Ramos (cell line): ENCODE data around the gene COL11A2.
"Not testable (repeated sequence)": the region's sequence is repeated elsewhere in the genome, so short reads cannot be mapped to it uniquely, and the experiment has no call there.

ENCODE experiments used
- in situ Hi-C: fragments of 300-500 bp; cut with MboI; formaldehyde crosslinking; loops from one replicate; pipeline ENCODE4 v1.14.3; 2022; ENCODE audit warnings: low sequenced_read_pairs; ENCODE audit not compliant: unreplicated experiment

The COL11A2 gene

DNA sequence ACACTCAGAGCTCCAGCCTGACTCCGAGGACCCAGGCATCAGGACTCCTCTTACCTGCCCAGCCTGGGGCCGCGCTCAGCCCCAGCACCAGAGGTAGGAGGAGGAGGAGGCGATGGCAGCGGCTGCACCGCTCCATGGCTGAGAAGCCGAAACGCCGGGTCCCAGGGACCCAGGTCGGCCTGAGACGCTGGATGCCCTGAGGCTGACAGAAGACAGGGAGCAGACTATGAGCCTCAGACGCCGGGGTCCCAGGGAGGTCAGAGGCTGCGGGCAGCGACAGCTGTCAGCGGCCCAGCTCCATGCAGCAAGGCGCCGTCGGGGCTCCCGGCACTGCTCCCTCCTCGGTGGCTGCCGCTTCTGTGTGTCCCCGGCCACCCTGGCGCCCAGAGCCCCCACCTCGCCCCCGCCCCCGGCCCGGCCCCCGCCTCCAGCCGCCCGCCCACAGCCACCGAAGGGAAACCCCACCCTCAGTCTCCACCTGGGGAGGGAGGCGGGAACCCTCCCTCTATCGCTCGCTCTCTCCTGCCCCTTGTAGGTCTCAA is at the start of gene COL11A2:
Gene COL11A2, minus strand, starts transcription at position 363 of the 542 bp plus-strand sequence. Its CDS starts 227 bp downstream, at position 136.
- in situ Hi-C loops, result no loop called here

DNA sequence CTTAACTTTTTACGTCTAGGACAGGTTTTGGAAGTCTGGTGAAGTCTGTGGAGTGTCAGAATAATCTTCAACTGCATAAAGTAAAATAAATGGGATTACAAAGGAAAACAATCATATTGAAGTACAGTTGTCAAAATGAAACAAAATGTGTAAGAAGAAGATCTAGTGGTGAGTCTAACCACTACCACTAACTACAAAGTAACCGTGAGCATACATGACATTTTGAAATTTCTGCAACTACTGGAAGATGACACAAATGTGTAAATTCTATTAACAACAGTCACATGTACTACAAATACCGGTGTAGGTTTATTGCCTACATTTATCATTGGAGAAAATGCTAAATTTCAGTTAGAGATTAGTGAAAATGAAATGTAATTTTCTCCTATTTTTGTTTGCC is 49.7 kb upstream of the COL11A2 start:
- in situ Hi-C loops, result loop anchor here (10.0 kb wide), 2 partner anchors 127 to 237 kb away; partner anchors contain the start of gene HLA-DOA

DNA sequence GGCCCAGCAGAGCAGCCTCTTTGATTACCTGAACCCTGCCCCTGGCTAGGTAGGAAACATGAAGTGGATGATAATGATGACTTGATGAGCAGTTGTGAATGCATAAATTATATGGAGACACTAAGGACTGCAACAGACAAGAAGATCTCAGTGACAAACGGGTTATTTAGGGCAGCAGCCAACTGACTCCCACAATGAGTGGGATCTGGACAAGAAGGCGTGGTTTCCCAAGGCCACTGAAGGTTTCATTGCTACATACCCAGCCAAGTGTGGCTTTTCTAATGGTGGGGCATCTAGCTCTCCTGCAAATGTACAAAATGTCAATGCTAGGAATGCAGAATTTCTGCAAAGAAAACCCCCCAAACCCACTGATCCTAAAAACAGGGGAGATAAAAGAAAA is 45.5 kb upstream of the COL11A2 start:
- in situ Hi-C loops, result no loop called here

DNA sequence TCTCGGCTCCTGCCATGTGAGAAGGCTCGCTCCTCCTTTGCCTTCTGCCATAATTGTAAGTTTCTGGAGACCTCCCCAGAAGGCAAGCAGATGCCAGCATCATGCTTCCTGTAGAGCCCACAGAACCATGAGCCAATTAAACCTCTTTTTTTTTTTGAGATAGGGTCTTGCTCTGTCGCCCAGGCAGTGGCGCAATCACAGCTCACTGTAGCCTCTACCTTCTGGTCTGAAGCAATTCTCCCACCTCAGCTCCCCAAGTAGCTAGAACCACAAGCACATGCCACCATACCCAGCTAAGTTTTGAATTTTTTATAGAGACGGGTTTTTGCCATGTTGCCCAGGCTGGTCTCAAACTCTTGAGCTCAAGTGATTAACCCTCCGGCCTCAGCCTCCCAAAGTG is 44.6 kb upstream of the COL11A2 start:
- in situ Hi-C loops, result no loop called here

DNA sequence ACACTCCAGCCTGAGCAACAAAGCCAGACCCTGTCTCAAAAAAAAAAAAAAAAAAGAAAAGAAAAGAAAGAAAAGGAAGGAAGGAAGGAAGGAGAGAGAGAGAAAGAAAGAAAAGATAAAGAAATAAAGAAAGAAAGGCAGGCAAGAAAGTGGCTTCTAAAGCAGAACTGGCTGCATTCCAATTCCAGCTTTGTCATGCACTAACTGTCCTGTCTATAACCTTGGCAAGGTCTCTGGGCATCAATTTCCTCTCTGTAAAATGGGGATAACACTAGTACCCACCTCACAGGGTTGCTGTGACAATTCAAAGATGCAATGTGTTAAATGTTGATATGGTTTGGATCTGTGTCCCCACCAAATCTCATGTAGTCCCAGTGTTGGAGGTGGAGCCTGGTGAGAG is 44.1 kb upstream of the COL11A2 start:
- in situ Hi-C loops, result no loop called here

DNA sequence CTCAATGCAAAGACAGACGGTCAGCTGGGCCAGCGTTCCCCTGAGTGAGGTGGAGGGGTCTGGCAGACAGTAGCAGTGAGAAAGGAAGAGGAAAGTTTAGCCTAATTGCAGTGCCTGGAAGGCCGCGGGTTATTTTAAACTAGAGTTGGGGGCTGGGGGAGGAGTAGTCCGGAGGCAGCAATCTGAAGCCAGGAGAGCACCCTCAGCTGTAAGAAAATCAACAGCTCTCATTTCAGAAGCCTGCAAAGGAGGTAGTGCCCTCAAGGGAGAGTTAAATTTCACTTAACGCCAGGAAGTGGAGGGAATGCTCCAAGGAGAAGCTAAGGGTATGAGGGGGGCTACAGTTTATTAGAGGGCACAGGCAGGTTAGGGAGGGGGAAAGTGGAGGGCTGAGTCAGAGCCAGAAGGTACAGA is 43.0 kb upstream of the COL11A2 start:
- in situ Hi-C loops, result no loop called here

DNA sequence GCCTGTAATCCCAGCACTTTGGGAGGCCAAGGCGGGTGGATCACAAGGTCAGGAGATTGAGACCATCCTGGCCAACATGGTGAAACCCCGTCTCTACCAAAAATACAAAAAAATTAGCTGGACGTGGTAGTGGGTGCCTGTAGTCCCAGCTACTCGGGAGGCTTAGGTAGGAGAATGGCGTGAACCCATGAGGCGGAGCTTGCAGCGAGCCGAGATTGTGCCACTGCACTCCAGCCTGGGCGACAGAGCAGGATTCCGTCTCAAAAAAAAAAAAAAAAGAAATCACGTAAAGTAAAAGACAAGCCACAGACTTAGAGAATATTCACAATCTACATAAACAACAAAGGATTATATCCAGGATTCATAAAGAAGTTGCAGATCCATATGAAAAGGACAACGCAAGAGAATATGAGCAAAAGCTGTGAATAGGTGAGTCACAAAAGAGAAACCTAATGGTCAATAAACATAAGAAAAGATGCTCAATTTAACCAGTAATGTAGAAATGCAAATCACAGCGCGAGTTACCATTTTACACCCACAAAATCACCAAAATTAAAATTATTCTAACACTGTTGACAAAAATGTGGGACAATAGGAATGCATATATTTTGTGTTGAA is 34.3 kb upstream of the COL11A2 start:
- in situ Hi-C loops, result not testable (repeated sequence)

DNA sequence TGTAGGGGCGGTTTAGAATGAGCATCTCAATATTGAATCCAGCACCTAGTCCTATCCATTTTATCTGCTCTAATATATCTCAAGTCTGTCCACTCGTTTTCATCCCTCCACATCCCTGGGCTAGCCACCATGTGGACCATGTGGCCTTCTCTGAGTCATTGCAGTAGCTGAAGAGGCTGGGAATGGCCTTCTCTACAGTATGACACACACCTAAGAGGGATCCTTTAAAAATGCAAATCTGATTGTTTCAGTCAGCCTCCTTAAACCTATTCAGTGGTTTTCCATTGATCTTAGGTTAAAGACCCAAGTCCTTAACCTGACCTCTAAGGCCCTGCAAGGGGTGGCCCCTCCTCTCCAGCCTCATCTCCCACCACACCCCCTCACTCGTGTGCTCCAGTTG is 25.4 kb upstream of the COL11A2 start:
- in situ Hi-C loops, result no loop called here

DNA sequence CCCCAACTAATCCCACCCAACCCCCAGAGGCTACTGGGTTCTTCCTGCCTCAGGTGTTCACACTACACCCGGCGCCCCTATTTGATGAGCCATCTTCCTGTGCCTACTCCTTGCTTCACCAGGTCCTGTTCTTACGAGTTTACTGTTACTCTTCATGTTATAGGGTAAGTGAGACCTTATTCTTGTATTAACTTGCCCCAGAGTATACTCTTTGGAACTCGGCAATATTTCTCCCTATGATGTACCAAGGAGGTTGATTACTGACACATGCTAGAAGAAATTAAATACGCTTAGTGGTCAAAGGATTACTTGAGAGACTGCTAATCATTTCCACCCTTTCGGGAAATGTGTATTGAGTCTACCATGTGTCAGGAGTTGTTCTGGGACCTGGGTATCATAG is 25.0 kb upstream of the COL11A2 start:
- in situ Hi-C loops, result no loop called here

DNA sequence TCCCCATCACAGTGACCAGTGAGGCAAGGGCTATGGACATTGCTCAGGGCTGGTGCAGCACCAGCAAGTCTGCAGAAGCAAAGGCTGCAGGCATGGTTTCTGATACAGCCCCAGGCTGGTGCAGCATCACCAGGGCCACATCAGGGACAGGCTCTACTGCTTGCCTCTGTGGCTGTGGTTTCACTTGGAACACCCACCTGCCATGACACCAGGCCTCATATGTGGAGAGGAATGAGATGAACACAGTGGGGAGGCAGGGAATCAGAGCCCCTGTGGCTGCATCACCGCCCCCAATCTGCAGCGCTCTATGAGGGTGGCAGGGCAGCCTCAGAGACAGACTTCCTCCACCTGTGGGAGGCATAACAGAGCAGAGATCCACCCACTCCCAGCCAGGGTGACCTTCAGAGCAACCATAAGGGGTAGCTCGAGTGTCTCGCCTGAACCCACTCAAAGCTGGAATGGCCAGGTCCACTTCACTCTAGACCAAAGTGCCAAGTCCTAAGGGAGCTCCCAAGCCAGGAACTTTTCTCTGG is 23.9 kb upstream of the COL11A2 start:
- in situ Hi-C loops, result no loop called here

DNA sequence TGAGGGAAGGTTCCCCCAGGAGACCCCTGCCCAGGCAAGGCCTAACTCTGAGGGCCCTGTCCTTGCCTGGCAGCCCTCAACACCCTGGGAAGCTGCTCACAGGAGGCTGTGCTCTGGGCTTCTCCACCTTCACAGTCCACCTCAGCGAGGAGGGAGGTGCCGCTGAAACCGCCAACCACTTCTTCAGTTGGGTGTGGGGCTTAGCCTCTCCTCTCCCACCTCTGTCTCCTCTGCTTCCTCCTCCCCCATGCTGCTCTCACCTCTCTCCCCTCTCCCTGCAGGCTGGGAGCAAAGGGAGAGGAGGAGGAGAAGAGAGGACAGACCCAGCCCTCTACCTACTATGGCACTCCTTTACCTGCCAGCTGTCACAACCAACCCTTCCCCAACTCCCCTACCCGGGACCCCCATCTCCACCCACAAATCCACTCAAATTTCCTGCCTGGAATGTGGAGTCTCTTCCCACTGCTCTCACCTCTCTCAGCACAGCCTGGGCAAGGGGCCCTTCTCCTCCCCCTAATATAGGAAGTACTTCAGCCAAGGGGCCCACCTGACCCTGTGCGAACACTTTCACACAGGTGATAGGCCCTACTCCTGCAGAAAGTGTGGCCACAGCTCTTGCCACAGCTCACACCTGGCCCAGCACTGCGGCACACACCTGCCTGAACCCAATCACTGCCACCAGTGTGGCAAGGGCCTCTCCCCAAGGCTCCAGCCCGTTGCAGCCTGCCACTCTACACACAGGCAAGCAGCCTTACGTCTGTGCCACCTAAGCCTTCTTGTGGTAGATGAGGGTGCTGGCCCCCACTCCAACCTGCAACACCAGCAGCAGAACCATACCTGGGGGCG is 23.2 kb upstream of the COL11A2 start:
- in situ Hi-C loops, result no loop called here

DNA sequence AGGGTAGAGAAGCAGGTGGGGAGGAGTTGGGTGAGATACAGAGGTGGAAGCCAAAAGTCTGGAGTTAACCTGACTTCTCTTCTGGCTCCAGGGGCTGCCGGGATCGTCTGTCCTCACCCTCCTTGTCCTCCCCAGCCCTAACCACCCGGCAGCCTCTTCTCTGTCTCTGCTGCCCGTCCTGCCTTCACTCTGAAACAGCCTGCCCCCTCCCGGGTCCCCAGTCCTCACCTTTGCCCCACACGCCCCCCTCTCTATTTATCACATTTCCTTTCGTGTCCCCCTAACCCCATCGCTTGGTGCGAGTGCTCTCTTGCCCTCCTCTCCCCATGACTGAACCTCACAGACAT is 21.7 kb upstream of the COL11A2 start:
- in situ Hi-C loops, result no loop called here

DNA sequence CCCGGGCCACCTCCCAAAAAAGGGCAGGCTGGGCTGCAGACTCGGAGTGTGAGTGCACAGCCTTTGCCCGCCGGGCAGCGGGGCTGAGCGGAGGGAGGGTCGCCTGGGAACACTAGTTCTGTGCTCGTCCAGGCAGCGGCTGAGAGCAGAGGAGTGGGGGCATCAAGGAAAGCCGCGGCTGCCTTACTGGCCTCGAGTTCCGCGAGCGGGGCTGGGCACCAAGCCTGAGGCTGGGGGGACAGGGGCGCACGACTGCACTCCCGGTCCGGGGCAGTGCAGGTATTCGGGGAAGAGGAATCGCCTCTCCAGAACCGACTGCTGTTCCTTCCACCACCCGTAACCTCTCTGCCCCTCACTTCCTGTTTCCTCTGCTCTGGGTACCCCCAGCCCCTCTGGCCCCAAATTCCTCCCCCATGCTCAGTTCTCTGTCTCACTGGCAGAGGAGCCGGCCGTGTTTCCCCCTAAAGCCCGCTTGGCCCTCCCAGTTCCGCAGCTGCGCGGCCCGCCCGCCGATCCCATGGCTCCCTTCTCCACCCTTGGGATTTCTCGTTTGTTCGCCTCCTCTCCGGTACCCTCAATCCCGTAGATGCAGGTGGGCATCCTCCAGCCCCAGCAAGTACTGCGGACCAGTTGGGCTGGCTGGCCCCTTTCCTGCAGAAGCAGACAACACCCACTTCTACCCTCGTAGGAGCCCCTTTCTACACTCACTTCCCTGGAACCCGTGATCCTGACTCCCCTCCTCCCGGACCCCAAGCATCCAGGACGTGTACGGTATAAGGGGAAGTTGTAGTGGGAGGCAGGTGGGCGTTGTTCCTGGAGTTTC is 21.1 kb upstream of the COL11A2 start:
- in situ Hi-C loops, result no loop called here

DNA sequence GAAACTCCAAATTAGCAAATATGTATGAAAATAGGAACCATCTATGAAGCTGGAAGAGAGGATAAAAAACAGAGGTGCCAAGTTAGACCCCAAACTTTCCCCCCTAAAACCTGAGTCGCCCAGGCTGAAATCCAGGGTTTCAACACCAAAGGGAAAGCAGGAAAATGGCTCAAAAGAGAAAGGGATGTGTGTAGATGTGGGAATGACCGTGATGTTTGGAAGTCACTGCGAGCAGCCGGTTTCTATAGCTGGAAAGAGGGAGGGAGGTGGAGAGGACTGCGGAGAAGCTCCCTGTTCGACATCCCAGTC is 20.5 kb upstream of the COL11A2 start:
- in situ Hi-C loops, result no loop called here

DNA sequence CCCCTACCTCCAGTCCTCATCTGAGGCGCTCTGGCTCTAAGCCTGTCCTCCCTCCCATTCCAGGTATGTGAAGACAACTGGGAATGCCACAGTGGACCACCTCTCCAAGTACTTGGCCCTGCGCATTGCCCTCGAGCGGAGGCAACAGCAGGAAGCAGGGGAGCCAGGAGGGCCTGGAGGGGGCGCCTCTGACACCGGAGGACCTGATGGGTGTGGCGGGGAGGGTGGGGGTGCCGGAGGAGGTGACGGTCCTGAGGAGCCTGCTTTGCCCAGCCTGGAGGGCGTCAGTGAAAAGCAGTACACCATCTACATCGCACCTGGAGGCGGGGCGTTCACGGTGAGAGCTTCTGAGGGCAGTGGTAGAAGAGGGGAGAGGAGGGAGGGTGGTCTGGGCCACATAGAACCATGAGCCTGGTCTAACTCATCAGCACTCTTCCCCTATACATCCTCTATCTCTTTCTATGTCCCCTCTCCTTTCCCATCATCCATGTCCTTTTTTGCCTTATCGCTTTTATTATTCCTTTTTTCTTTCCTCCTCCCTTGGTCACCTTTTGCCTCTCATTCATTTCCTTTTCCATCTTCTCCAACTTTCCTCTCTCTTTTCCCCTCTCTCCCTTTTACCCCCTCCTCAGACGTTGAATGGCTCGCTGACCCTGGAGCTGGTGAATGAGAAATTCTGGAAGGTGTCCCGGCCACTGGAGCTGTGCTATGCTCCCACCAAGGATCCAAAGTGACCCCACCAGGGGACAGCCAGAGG is 19.6 kb upstream of the COL11A2 start:
- in situ Hi-C loops, result no loop called here

DNA sequence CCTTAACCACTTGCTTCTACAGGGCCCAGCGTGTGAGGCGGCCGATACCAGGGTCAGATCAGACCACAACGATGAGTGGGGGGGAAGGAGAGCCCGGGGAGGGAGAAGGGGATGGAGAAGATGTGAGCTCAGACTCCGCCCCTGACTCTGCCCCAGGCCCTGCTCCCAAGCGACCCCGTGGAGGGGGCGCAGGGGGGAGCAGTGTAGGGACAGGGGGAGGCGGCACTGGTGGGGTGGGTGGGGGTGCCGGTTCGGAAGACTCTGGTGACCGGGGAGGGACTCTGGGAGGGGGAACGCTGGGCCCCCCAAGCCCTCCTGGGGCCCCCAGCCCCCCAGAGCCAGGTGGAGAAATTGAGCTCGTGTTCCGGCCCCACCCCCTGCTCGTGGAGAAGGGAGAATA is 18.9 kb upstream of the COL11A2 start:
- in situ Hi-C loops, result no loop called here

DNA sequence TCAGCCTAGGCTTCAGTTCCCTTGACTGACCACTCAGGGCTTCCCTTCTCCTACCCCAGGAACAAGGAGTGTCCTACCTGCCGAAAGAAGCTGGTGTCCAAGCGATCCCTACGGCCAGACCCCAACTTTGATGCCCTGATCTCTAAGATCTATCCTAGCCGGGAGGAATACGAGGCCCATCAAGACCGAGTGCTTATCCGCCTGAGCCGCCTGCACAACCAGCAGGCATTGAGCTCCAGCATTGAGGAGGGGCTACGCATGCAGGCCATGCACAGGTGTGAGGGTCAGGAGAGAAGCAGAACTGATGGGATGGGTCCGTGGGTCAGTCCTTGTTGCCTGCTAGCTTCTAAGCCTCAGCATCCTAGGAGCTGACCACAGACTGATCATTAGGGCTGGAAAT is 17.6 kb upstream of the COL11A2 start:
- in situ Hi-C loops, result no loop called here

DNA sequence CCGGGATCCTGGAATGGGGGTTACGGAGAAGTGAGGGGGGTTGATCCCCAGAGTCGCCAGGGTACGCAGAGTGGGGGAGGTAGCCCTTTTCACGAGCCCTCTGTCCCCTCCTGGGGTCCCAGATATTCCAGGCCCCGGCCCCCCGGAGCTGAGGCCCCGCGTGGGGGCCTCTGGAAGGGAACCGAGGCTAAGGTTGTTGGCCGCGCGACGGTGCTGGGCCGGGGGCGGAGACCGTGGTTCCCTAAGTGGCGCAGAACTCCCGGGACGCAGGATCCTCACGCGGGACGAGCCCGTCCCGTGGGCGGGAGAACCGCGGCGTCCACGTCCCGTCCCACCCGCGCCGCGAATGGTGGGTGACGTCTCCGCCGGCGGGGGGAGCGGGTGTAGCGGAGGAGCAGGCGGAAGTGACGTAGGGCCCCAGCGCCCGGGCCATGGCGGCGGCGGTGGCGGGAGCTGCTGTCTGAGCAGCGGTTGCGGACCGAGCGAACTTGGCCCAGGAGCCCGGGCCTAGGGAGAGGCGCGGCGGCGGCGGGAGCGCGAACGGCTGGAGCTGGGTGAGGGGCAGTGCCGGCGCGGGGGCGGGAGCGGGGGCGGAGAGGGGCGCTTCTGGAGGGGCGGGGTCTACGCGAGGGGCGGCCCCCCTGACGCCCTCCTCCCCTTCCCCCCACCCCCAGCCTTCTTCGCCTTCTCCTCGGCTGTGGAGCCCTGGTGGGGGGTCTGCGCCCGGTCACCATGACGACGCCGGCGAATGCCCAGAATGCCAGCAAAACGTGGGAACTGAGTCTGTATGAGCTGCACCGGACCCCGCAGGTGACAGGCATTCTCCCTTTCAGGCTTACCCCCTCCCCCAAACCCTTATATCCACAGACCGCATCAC is 16.1 kb upstream of the COL11A2 start, which contains the start of gene RING1:
Gene RING1, plus strand, starts transcription at position 410 of the 877 bp plus-strand sequence. Its CDS starts 323 bp downstream, at position 733.
- in situ Hi-C loops, result no loop called here

DNA sequence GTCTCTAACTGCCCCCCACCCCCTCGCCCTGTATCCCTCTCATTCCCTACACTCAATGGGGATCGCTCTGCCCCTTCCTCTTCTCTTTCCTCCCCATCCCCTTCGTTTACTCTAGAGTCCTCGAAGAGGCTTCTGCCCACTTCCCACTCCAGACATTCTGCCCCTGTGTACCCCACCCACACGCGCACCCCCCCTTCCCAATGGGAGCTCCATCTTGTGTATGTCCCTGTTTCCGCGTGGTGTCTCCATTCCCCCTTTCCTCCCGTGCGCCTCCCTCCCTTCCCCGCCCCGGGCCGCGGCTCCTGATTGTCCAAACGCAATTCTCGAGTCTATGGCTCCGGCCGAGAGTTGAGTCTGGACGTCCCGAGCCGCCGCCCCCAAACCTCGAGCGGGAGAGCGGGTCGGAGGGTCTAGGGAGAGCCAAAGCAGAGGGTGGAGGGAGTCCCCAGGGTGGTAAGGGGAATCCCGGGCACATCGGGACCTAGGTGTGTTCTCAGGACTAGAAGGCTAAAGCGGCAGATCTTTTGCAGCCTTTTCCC is 15.4 kb upstream of the COL11A2 start:
- in situ Hi-C loops, result no loop called here
